Ascending aorta (tissue), 2 donors: Measurements from ENCODE around the gene ARHGAP31. TPM values are rescaled to one million over a fixed set of nuclear protein-coding genes. Genes with fewer than 3 reads are reported as not detected.

Source experiments
- DNase-seq, 2 donors: peaks; one replicate each; pipeline ENCODE4 v3.0.0-alpha.2; 2019; ENCODE audit warnings: low spot score in 2 of 2
- H3K27ac ChIP-seq, 2 donors: fragments of 200-600 bp; sonication (generic); one replicate each; pipeline ENCODE4 v1.5.1; 2016 to 2017; ENCODE audit warnings: mild to moderate bottlenecking in 1 of 2
- H3K27me3 ChIP-seq: fragments of 200-600 bp; sonication (generic); one replicate; pipeline ENCODE4 v1.5.1; 2017
- H3K36me3 ChIP-seq, 2 donors: fragments of 200-600 bp; sonication (generic); one replicate each; pipeline ENCODE4 v1.5.1; 2016
- H3K4me1 ChIP-seq, 2 donors: fragments of 200-600 bp; sonication (generic); one replicate each; pipeline ENCODE4 v1.5.1; 2016 to 2017; ENCODE audit warnings: mild to moderate bottlenecking in 1 of 2
- H3K4me3 ChIP-seq, 2 donors: fragments of 200-600 bp; sonication (generic); one replicate each; pipeline ENCODE4 v1.5.1; 2016 to 2017; ENCODE audit warnings: mild to moderate bottlenecking in 1 of 2
- H3K9me3 ChIP-seq, 2 donors: fragments of 200-600 bp; sonication (generic); one replicate each; pipeline ENCODE4 v1.5.1; 2016
- CTCF ChIP-seq, 3 experiments: fragments of 200-600 bp in 2 of 3; fragments of 450-650 bp in 1 of 3; sonication (generic) in 2 of 3; IDR thresholded peaks; one replicate each; pipeline ENCODE4 v1.5.1; 2016 to 2019; ENCODE audit warnings: antibody characterized with exemption in 3 of 3, mild to moderate bottlenecking in 1 of 3, moderate library complexity in 1 of 3
- intact Hi-C: fragments of 100-400 bp; cut with DNase I; formaldehyde crosslinking; loops from one replicate; pipeline ENCODE4 v1.15.1; 2023
- total RNA-seq: library from RNA; depleted of rRNA; stranded (reverse); fragments of >200 nt; gene quantifications from one replicate; pipeline ENCODE4 v1.1.0, GENCODE V29; 2016

Gene ARHGAP31
- total RNA-seq, 1 donor from 2014 or later: 31.4 TPM

- DNase-seq: no peak
- no peak overlapping the region for H3K4me3 ChIP-seq
- H3K9me3 ChIP-seq: peaks cover 34 to 49% of the 10 kb centered on the region in 2 donors
- H3K27me3 ChIP-seq: no peaks in the 10 kb centered on the region
- no peak overlapping the region for H3K27ac ChIP-seq
- peaks cover 48 to 57% of the 10 kb centered on the region in 2 donors for H3K36me3 ChIP-seq
- intact Hi-C loops: no loop called here
- no peaks in the 10 kb centered on the region for H3K4me1 ChIP-seq
- TF ChIP-seq CTCF (IDR thresholded peaks at IDR 0.05): no peak
Measured at GRCh38 chr3:119428538-119428937, 134.4 kb downstream of the ARHGAP31 start.

GRCh38 chr3:119433613-119434325 is 139.6 kb downstream of the ARHGAP31 start:
- Histone ChIP-seq H3K27ac (no peak overlapping the region), H3K27me3 (no peaks in the 10 kb centered on the region), H3K4me1 (no peaks in the 10 kb centered on the region), H3K9me3 (peaks cover 7 to 15% of the 10 kb centered on the region in 2 donors), H3K4me3 (no peak overlapping the region), H3K36me3 (peaks cover 93 to 98% of the 10 kb centered on the region in 2 donors)
- no peak for DNase-seq
- intact Hi-C loops: no loop called here
- TF ChIP-seq CTCF (IDR thresholded peaks at IDR 0.05): no peak

GRCh38 chr3:119434703-119435102 is 140.5 kb downstream of the ARHGAP31 start:
- Histone ChIP-seq H3K9me3 (peaks cover 0 to 6% of the 10 kb centered on the region in 2 donors), H3K4me3 (no peak overlapping the region), H3K4me1 (no peaks in the 10 kb centered on the region), H3K27me3 (no peaks in the 10 kb centered on the region), H3K36me3 (peaks cover 83 to 90% of the 10 kb centered on the region in 2 donors), H3K27ac (no peak overlapping the region)
- no peak for DNase-seq
- intact Hi-C loops: no loop called here
- TF ChIP-seq CTCF (IDR thresholded peaks at IDR 0.05): no peak

- intact Hi-C loops: no loop called here
- Histone ChIP-seq H3K4me1 (no peaks in the 10 kb centered on the region), H3K27me3 (no peaks in the 10 kb centered on the region), H3K36me3 (peaks cover 67 to 78% of the 10 kb centered on the region in 2 donors), H3K9me3 (no peaks in the 10 kb centered on the region), H3K27ac (no peak overlapping the region), H3K4me3 (no peak overlapping the region)
- DNase-seq: no peak
- TF ChIP-seq CTCF (IDR thresholded peaks at IDR 0.05): no peak
Measured at GRCh38 chr3:119436977-119437376, 142.8 kb downstream of the ARHGAP31 start.

GRCh38 chr3:119437691-119438258 is 143.6 kb downstream of the ARHGAP31 start:
- H3K27me3 ChIP-seq: no peaks in the 10 kb centered on the region
- H3K27ac ChIP-seq: no peak overlapping the region
- H3K9me3 ChIP-seq: no peaks in the 10 kb centered on the region
- H3K4me3 ChIP-seq: no peak overlapping the region
- intact Hi-C loops: no loop called here
- DNase-seq: no peak
- H3K36me3 ChIP-seq: peaks cover 65 to 78% of the 10 kb centered on the region in 2 donors
- no peaks in the 10 kb centered on the region for H3K4me1 ChIP-seq
- TF ChIP-seq CTCF (IDR thresholded peaks at IDR 0.05): no peak
